DMS153 (cell line): Measurements from ENCODE around the gene PPP3R1.

Experiments used
- DNase-seq: peaks from one replicate; lab custom pipeline; 2025; lab: John Stamatoyannopoulos, UW

Gene PPP3R1

DNA sequence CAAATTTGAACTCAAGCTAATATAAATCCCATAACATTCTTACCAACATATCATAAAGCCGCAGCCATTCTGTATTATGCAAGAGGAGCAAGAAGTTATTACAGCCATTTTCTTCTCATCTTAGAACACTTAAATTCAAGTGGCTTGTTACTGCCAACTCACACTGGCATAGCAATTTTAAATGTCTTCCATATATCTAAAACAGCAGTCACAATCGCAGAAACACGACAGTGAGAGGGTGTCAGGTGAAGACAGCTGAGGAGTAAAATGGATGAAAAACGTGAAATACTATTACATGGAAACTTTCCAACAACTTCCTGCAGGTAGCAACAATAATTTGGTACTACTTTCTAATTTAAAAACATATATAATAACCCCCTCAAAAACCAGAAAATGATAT, 17.9 kb downstream of the PPP3R1 start:
- DNase-seq: no peak

GRCh38 chr2:68231061-68231372, 21.3 kb downstream of the PPP3R1 start:
- no peak for DNase-seq

- no peak for DNase-seq
These were observed 21.9 kb downstream of the PPP3R1 start for GRCh38 chr2:68230241-68231060.

DNA sequence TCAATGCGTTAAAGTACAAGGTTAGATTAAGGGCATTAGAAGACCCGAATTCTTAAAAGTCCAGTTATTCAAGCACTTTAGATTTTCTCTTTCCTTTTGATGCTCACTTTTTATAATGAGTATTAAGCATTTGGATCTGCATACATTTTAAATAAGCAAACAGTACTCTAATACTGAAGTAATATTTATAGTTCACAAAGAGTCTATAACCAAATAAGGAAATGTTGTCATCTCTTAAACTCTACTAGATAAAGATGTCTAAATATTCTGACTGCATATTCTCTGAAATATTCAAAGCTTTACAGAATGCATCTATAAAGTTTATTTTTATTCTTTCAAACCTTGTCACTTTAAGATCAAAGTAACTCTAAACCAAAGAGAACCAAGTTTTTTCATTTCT, 25.5 kb downstream of the PPP3R1 start:
- no peak for DNase-seq

DNA sequence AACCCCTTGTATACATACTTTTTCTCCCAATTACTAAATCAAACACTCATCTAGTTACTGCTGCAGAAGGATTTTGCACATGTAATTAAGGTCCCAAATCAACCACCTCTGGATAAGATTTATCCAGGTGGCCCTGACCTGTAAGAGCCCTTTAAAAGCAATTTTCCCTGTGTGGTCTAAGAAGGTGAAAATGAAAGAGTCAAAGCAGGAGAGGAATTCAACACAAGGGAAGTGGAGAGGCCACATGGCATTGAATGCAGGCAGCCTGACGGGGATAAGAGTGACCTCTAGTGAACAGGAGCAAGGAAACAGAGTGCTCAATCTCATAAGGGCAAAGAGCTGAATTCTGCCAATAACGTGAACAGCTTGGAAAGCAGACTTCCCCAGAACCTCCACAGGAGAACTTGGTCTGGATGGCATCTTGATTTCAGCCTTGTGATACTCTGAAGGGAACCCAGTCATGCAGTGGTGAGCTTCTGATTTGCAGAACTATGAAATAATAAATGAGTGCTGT, 27.2 kb downstream of the PPP3R1 start:
- DNase-seq: no peak

GRCh38 chr2:68223419-68223818, 28.9 kb downstream of the PPP3R1 start:
- no peak for DNase-seq

DNA sequence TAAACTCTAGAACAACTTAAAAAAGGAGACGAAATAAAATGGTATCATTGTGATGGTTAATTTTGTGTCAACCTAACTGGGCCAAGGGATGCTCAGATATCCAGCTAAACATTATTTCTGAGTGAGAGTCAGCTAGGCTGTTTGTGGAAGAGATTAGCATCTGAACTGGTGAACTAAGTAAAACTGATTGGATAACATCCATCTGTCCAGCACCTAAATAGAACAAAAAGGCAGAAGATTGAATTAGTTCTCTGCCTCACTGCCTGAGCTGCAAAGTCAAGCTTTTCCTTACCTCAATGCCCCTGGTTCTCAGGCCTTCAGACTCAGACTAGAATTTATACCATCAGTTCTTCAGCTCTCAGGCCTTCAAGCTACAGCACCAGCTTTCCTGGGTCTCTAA, 30.0 kb downstream of the PPP3R1 start:
- no peak for DNase-seq

GRCh38 chr2:68218343-68218901, 33.9 kb downstream of the PPP3R1 start:
- no peak for DNase-seq

GRCh38 chr2:68217729-68218128, 34.6 kb downstream of the PPP3R1 start:
- DNase-seq: no peak

GRCh38 chr2:68216454-68217310, 35.6 kb downstream of the PPP3R1 start:
- DNase-seq: no peak

- DNase-seq: no peak
These were observed 38.0 kb downstream of the PPP3R1 start for GRCh38 chr2:68214381-68214780.

DNA sequence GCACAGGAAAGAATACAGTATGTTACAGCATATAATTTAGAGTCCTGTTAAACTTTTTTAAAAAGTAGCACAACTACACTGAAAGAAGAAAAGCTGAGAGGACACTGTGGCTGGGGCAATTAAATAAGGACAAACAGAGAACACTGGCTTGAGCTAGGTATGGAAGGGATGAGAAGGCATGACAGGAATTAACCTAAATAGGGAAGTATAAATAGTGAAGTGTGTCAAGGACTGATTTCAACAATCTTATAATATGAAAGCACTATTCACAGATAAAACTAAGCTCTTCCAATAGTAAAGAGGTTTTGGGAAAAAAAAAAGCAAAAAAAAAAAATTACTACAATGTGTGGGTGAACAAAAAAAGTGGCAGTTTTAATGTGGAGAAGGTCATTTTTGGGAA, 45.5 kb downstream of the PPP3R1 start:
- no peak for DNase-seq

- DNase-seq: no peak
These were observed 48.7 kb downstream of the PPP3R1 start for GRCh38 chr2:68203587-68203986.

DNA sequence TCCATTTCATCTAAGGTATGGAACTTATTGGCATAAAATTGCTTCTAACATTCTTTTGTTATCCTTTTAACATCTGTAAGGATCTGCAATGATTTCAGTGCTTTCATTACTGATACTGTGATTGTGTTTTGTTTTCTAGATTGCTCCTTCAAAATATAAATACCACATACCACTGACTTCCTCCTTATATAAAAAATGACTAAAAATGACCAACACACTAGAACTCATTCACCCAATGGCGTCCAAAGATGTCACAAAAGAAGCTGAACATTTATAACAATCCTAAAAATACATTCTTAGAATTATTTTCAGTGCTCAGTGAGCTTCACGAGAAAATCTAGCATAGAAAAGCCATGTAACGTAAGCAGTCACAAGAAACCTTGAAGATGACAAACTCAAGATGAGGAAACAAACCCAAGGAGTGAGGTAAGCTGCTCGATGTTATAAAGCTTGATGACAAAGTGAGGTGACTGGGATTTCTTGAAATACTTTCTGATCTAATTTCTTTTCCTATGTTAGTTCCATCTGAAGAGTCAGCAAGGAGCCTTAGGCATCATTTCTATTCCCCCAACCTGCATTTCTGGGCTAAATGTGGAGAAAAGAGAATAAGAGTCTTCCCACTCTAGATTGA, 52.1 kb downstream of the PPP3R1 start:
- DNase-seq: no peak

DNA sequence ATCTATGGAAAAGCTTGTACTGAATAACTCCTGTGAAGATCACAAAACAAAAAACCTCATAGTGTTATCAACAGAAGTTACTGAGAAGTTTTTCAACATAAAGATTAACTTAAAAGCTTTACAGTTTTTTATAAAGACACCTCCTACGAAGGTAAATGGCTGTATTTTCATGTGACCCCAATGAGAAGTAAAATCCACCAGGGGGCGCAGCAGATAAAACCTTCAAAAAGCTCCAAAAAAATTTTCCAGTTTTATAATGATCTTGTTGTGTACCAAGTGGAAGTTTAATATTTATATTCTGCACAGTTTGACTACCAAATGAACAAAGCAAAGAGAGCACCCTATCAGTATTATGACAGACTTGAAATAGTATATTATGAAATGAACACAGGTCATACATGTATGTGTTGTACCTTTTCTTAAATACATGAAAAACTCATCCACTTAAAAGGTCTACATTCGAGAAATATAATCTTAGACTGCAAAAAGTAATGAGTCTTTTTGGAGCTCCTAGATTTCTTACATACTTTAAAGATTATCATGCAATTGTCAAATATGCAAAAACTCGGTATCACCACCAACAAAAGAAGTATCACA, 56.1 kb downstream of the PPP3R1 start:
- DNase-seq: no peak

DNA sequence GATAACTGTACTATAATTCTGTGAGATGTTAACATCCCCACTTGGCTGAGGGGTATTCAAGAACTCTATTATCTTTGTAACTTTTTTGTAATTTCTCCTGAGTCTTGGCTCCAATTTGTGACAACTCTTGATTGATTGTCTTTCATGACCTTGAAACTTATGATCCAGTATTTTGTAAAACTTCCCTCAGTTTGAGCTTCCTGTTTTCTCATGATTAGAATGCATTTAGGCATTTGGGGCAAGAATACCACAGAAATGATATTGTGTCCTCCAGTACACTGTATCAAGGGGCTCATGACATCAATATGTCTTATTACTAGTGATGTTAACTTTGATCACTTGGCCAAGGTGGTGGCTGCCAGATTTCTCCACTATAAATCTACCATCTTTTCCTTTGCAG, 57.2 kb downstream of the PPP3R1 start:
- DNase-seq: no peak

- DNase-seq: no peak
These were observed 58.5 kb downstream of the PPP3R1 start for GRCh38 chr2:68193787-68194372.

DNA sequence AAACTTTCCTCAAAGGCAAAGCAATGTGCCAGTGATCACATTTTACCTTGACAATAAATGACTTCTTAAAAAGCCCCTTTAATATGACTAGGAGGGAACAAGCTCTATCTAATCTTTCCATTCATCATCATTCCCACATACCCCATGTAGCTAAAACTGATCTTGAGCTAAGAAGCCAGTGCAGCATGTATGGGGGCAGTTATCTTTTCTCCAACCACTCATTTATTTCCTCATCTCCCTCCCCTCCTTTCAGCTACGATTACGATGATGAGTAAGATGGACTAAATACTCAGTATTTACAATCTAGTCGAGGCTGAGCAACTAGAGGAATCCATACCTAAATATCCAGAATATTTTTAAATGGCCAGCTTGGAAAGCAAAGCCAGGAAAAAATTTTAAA, 59.2 kb downstream of the PPP3R1 start:
- DNase-seq: no peak

GRCh38 chr2:68190991-68191731, 61.2 kb downstream of the PPP3R1 start:
- DNase-seq: no peak

GRCh38 chr2:68189991-68190784, 62.1 kb downstream of the PPP3R1 start:
- DNase-seq: no peak
